GM12878 (cell line): ENCODE measurements around the gene ZNF71. TPM values are rescaled to one million over a fixed set of nuclear protein-coding genes. Genes with fewer than 3 reads are reported as not detected.

ENCODE experiments used
- ATAC-seq: fragments of 200-7000 bp; cut with Tn5 transposase; 3 replicates; pipeline ENCODE4 v1.9.1; 2020; ENCODE audit warnings: mild to moderate bottlenecking, moderate library complexity
- BruUV-seq: library from RNA; stranded (reverse); fragments of 400-500 nt; replicated peaks from 2 replicates; lab custom pipeline; 2021; lab: Mats Ljungman, UMichigan
- CTCF ChIA-PET: fragments of 300-600 bp; sonication (Branson Sonifier 250); formaldehyde crosslinking; extraction: SDS; loops from one replicate; lab custom pipeline; 2021; ENCODE audit warnings: inconsistent platforms; lab: Yijun Ruan, JAX
- POLR2A ChIA-PET: fragments of 350-600 bp; formaldehyde crosslinking; extraction: SDS; loops from one replicate; lab custom pipeline; 2021; ENCODE audit warnings: inconsistent platforms; lab: Charles Lee
- RAD21 ChIA-PET: fragments of 300-600 bp; sonication (Branson Sonifier 250); formaldehyde crosslinking; loops from one replicate; lab custom pipeline; 2023; ENCODE audit warnings: antibody characterized with exemption; ENCODE audit not compliant: unreplicated experiment; lab: Charles Lee
- SMC1A ChIA-PET: fragments of 300-600 bp; sonication (Branson Sonifier 250); formaldehyde crosslinking; loops from one replicate; lab custom pipeline; 2023; ENCODE audit not compliant: unreplicated experiment, uncharacterized antibody; lab: Charles Lee
- DNase-seq: peaks from one replicate; pipeline ENCODE4 v3.0.0-alpha.2; 2011; ENCODE audit warnings: low read depth, low spot score
- FAIRE-seq: peaks from 3 replicates; lab custom pipeline; 2011; peaks lifted over from hg19 to GRCh38; lab: Jason Lieb, UNC
- H2AFZ ChIP-seq: 2 replicates; pipeline ENCODE4 v1.6.0; 2011; ENCODE audit warnings: low read depth, low read length, control low read depth; ENCODE audit not compliant: control insufficient read depth
- H3K27ac ChIP-seq: 2 replicates; pipeline ENCODE4 v1.5.1; 2011; ENCODE audit warnings: control low read depth; ENCODE audit not compliant: control insufficient read depth, insufficient read depth
- H3K27me3 ChIP-seq, 2 experiments: replicated peaks in 1 of 2; 2 replicates each; pipeline versions ENCODE4 v1.6.0 to v1.6.1; 2011; ENCODE audit warnings: low read length in 1 of 2; ENCODE audit not compliant: control insufficient read depth in 2 of 2, insufficient read depth in 2 of 2
- H3K36me3 ChIP-seq, 2 experiments: 2 replicates each; pipeline ENCODE4 v1.5.1; 2011; ENCODE audit warnings: low read length in 1 of 2; ENCODE audit not compliant: control insufficient read depth in 2 of 2, insufficient read depth in 2 of 2
- H3K4me1 ChIP-seq: 2 replicates; pipeline ENCODE4 v1.6.1; 2011; ENCODE audit warnings: mild to moderate bottlenecking, low read length, moderate library complexity, mixed read lengths; ENCODE audit not compliant: control insufficient read depth, insufficient read depth
- H3K4me2 ChIP-seq: 2 replicates; pipeline ENCODE4 v1.6.0; 2011; ENCODE audit warnings: control low read depth; ENCODE audit not compliant: control insufficient read depth, insufficient read depth
- H3K4me3 ChIP-seq: fragments of 200-600 bp; sonication (generic); 2 replicates; pipeline ENCODE4 v1.5.1; 2016
- H3K79me2 ChIP-seq: 2 replicates; pipeline ENCODE4 v1.6.0; 2011; ENCODE audit warnings: low read length; ENCODE audit not compliant: control insufficient read depth, insufficient read depth
- H3K9ac ChIP-seq: 2 replicates; pipeline ENCODE4 v1.8.0; 2011; ENCODE audit warnings: low read length, control low read depth, mixed read lengths; ENCODE audit not compliant: control insufficient read depth, insufficient read depth
- H3K9me3 ChIP-seq: replicated peaks from 3 replicates; pipeline ENCODE4 v1.5.1; 2011; ENCODE audit warnings: mild to moderate bottlenecking, low read length; ENCODE audit not compliant: control insufficient read depth, insufficient read depth
- H4K20me1 ChIP-seq: 2 replicates; pipeline ENCODE4 v1.6.0; 2011; ENCODE audit not compliant: control insufficient read depth, insufficient read depth
- BRCA1 ChIP-seq: IDR thresholded peaks from 2 replicates; pipeline ENCODE4 v1.6.1; 2011; ENCODE audit warnings: low read depth, low read length, improper control_type of control experiment
- E2F4 ChIP-seq: IDR thresholded peaks from 2 replicates; pipeline ENCODE4 v1.6.1; 2012; ENCODE audit warnings: low read depth, low read length, improper control_type of control experiment
- EZH2 ChIP-seq: IDR thresholded peaks from 2 replicates; pipeline ENCODE4 v1.6.1; 2012; ENCODE audit warnings: low read depth, mild to moderate bottlenecking, control low read depth, inconsistent platforms, low read length, borderline replicate concordance; ENCODE audit not compliant: control insufficient read depth
- GABPA ChIP-seq: IDR thresholded peaks from 2 replicates; pipeline ENCODE4 v1.6.1; 2014; ENCODE audit warnings: antibody characterized with exemption, low read depth, mild to moderate bottlenecking, inconsistent platforms
- KLF5 ChIP-seq: fragments of 450-650 bp; IDR thresholded peaks from 2 replicates; pipeline ENCODE4 v1.6.1; 2014; ENCODE audit warnings: mild to moderate bottlenecking; ENCODE audit not compliant: partially characterized antibody
- LARP7 ChIP-seq: fragments of 450-650 bp; IDR thresholded peaks from 2 replicates; pipeline ENCODE4 v1.6.1; 2017; ENCODE audit warnings: mild to moderate bottlenecking
- NFYA ChIP-seq: IDR thresholded peaks from 2 replicates; pipeline ENCODE4 v1.6.1; 2011; ENCODE audit warnings: low read depth, mild to moderate bottlenecking, low read length, improper control_type of control experiment, borderline replicate concordance
- PAX8 ChIP-seq: fragments of 450-650 bp; IDR thresholded peaks from 2 replicates; pipeline ENCODE4 v1.6.1; 2017; ENCODE audit warnings: mild to moderate bottlenecking, moderate library complexity
- RAD21 ChIP-seq: IDR thresholded peaks from 2 replicates; pipeline ENCODE4 v1.6.1; 2011; ENCODE audit warnings: mild to moderate bottlenecking, low read depth, low read length, moderate library complexity; ENCODE audit not compliant: insufficient read depth
- TCF7 ChIP-seq: IDR thresholded peaks from 2 replicates; pipeline ENCODE4 v1.6.1; 2014; ENCODE audit warnings: antibody characterized with exemption, borderline replicate concordance
- ZBTB4 ChIP-seq: fragments of 450-650 bp; formaldehyde crosslinking; IDR thresholded peaks from 2 replicates; pipeline ENCODE4 v1.4.0; 2022; ENCODE audit warnings: mild to moderate bottlenecking, moderate library complexity
- WGBS: methylation state at CpG from one replicate; pipeline ENCODE4 v1.1.6; 2016; ENCODE audit warnings: low lambda C conversion rate; ENCODE audit not compliant: insufficient replicate concordance, insufficient coverage; ENCODE audit errors: missing lambda C conversion rate; 5-methylcytosine and 5-hydroxymethylcytosine counted together
- in situ Hi-C: fragments of 300-500 bp; cut with MboI; formaldehyde crosslinking; loops from 9 replicates; pipeline ENCODE4 v1.14.3; 2018; ENCODE audit warnings: mixed read lengths
- intact Hi-C: fragments of 100-400 bp; cut with micrococcal nuclease; formaldehyde crosslinking; loops from one replicate; pipeline ENCODE4 v1.14.2; 2022; ENCODE audit not compliant: unreplicated experiment
- polyA plus RNA-seq, 11 experiments: library from polyadenylated mRNA; depleted of rRNA in 4 of 11; unstranded in 6 of 11; stranded (reverse) in 5 of 11; fragments of >200 nt; fragmentation: Nextera tagmentation in 4 of 11; fragmentation: Illumina TruSeq in 1 of 11; extraction: Ambion mirVana in 4 of 11; extraction: Trizol in 1 of 11; gene quantifications; 1 replicate in 1 of 11; 2 replicates in 10 of 11; pipeline versions ENCODE4 v1.2.1 to v1.2.3, GENCODE V29; 2011 to 2016; ENCODE audit warnings: inconsistent platforms in 2 of 11, missing spikeins in 2 of 11, low read depth in 1 of 11
- total RNA-seq, 4 experiments: library from RNA; depleted of rRNA in 3 of 4; stranded (reverse); fragments of >200 nt in 3 of 4; fragmentation: Illumina TruSeq in 1 of 4; extraction: Trizol in 1 of 4; gene quantifications; 2 replicates each; pipeline versions ENCODE4 v1.2.1 to v1.2.3, GENCODE V29; 2013 to 2021
- TF ChIP-seq, protein P1 (sequence below): fragments of 150-350 bp; IDR thresholded peaks from 2 replicates; pipeline ENCODE4 v1.6.1; 2016; ENCODE audit warnings: low read depth, low read length
- TF ChIP-seq, protein P2 (sequence below): fragments of 450-650 bp; IDR thresholded peaks from 2 replicates; pipeline ENCODE4 v1.6.1; 2017; ENCODE audit warnings: mild to moderate bottlenecking, moderate library complexity

ZNF71 gene
- total and polyA plus RNA-seq, 10 of the 15 experiments (the other 5 are each of a cell fraction or from before 2014, with no cell fraction given) = 0.48 to 5.7 (median 3.5) TPM

DNA sequence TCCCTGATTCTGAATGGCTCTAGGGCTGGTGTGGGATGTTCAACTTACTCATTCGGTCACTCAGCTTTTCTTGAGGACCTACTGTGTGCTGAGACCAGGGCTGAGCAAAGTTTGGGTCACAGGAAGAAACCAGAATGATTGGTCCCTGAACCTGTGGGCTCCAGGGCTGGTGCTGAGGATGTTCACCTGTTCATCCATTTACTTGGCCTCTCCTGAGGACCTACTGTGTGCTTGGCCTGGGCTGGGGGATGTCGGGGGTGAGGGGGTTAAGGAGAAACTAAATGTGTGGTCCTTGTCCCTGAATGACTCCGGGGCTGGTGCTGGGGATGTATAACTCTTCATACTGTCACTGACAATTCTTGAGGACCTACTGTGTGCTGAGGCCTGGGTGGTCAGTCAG is 66.1 kb downstream of the ZNF71 start:
- no peaks in the 10 kb centered on the region for H3K36me3 ChIP-seq
- H3K79me2 ChIP-seq = no peaks in the 10 kb centered on the region
- no peak overlapping the region for H3K27ac ChIP-seq
- H3K9ac ChIP-seq = no peak overlapping the region
- RAD21 ChIA-PET = no interaction called here
- no peaks in the 10 kb centered on the region for H3K27me3 ChIP-seq
- H3K4me1 ChIP-seq = no peaks in the 10 kb centered on the region
- H4K20me1 ChIP-seq = no peaks in the 10 kb centered on the region
- intact Hi-C loops (no loop called here), in situ Hi-C loops (no loop called here)
- H2AFZ ChIP-seq = no peak overlapping the region
- DNase-seq (no peak), ATAC-seq (no peak), FAIRE-seq (no peak)
- H3K4me2 ChIP-seq = no peak overlapping the region
- CTCF ChIA-PET = no interaction called here
- H3K9me3 ChIP-seq = peaks cover 3% of the 10 kb centered on the region; the same call in 1 of the 3 replicates
- BruUV-seq = no TSS peak
- 10% methylated on average over 3 of the region's 3 CpGs for WGBS
- POLR2A ChIA-PET = no interaction called here
- no peak overlapping the region for H3K4me3 ChIP-seq
- SMC1A ChIA-PET = no interaction called here
- TF ChIP-seq GABPA (no peak), NFYA (no peak), E2F4 (no peak), TCF7 (no peak), EZH2 (no peak), LARP7 (no peak), RAD21 (no peak), KLF5 (no peak), BRCA1 (no peak), ZBTB4 (CRISPR knock-in tag) (no peak), PAX8 (no peak)
- TF ChIP-seq, protein P1, sequence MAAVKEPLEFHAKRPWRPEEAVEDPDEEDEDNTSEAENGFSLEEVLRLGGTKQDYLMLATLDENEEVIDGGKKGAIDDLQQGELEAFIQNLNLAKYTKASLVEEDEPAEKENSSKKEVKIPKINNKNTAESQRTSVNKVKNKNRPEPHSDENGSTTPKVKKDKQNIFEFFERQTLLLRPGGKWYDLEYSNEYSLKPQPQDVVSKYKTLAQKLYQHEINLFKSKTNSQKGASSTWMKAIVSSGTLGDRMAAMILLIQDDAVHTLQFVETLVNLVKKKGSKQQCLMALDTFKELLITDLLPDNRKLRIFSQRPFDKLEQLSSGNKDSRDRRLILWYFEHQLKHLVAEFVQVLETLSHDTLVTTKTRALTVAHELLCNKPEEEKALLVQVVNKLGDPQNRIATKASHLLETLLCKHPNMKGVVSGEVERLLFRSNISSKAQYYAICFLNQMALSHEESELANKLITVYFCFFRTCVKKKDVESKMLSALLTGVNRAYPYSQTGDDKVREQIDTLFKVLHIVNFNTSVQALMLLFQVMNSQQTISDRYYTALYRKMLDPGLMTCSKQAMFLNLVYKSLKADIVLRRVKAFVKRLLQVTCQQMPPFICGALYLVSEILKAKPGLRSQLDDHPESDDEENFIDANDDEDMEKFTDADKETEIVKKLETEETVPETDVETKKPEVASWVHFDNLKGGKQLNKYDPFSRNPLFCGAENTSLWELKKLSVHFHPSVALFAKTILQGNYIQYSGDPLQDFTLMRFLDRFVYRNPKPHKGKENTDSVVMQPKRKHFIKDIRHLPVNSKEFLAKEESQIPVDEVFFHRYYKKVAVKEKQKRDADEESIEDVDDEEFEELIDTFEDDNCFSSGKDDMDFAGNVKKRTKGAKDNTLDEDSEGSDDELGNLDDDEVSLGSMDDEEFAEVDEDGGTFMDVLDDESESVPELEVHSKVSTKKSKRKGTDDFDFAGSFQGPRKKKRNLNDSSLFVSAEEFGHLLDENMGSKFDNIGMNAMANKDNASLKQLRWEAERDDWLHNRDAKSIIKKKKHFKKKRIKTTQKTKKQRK = no peak
- TF ChIP-seq, protein P2, sequence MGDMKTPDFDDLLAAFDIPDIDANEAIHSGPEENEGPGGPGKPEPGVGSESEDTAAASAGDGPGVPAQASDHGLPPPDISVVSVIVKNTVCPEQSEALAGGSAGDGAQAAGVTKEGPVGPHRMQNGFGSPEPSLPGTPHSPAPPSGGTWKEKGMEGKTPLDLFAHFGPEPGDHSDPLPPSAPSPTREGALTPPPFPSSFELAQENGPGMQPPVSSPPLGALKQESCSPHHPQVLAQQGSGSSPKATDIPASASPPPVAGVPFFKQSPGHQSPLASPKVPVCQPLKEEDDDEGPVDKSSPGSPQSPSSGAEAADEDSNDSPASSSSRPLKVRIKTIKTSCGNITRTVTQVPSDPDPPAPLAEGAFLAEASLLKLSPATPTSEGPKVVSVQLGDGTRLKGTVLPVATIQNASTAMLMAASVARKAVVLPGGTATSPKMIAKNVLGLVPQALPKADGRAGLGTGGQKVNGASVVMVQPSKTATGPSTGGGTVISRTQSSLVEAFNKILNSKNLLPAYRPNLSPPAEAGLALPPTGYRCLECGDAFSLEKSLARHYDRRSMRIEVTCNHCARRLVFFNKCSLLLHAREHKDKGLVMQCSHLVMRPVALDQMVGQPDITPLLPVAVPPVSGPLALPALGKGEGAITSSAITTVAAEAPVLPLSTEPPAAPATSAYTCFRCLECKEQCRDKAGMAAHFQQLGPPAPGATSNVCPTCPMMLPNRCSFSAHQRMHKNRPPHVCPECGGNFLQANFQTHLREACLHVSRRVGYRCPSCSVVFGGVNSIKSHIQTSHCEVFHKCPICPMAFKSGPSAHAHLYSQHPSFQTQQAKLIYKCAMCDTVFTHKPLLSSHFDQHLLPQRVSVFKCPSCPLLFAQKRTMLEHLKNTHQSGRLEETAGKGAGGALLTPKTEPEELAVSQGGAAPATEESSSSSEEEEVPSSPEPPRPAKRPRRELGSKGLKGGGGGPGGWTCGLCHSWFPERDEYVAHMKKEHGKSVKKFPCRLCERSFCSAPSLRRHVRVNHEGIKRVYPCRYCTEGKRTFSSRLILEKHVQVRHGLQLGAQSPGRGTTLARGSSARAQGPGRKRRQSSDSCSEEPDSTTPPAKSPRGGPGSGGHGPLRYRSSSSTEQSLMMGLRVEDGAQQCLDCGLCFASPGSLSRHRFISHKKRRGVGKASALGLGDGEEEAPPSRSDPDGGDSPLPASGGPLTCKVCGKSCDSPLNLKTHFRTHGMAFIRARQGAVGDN = no peak
